GM21576 (cell line): ENCODE results near the gene RPS27A.
"Not testable (repeated sequence)": the region's sequence is repeated elsewhere in the genome, so short reads cannot be mapped to it uniquely, and the experiment has no call there.

Experiments
- ATAC-seq: cut with Tn5 transposase; IDR thresholded peaks from one replicate; pipeline ENCODE4 v1.9.1; 2021; ENCODE audit warnings: mild to moderate bottlenecking, moderate library complexity; ENCODE audit not compliant: unreplicated experiment

RPS27A gene

GRCh38 chr2:55232084-55232862, at the start of gene RPS27A, which contains the start of gene CLHC1:
Gene RPS27A (plus strand): TSS chr2:55232688. CDS start chr2:55232825, 137 bp downstream.
Gene CLHC1 (minus strand): TSS chr2:55232293. CDS start chr2:55222411, 9,882 bp downstream.
- peak; percentile 91 for ATAC-seq

DNA sequence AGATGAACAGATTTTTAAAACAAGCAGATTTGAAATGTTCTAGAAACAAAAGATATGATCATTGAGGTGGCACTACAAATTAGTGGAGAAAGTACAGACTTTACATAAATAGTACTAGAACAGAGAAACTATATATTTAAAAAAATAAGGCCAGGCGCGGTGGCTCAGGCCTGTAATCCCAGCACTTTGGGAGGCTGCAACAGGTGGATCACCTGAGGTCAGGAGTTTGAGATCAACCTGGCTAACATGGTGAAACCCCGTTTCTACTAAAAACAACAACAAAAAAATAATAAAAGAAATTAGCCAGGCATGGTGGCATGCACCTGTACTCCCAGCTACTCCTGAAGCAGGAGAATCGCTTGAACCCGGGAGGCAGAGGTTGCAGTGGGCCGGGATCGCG, 45.7 kb upstream of the RPS27A start:
- ATAC-seq = not testable (repeated sequence)

DNA sequence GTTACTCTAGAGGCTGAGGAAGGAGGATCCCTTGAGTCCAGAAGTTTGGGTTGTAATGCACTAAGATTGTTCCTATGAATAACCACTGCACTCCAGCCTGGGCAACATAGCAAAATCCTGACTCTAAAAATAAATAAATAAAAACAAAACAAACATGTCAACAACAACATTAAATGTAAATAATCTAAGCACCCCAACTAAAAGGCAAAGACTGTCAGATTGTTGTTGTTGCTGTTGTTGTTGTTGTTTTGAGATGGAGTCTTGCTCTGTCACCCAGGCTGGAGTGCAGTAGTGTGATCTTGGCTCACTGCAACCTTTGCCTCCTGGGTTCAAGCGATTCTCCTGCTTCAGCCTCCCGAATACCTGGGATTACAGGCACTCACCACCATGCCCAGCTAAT, 40.6 kb upstream of the RPS27A start:
- ATAC-seq = not testable (repeated sequence)

- no peak for ATAC-seq
These were observed 36.0 kb upstream of the RPS27A start for GRCh38 chr2:55196526-55196925.

DNA sequence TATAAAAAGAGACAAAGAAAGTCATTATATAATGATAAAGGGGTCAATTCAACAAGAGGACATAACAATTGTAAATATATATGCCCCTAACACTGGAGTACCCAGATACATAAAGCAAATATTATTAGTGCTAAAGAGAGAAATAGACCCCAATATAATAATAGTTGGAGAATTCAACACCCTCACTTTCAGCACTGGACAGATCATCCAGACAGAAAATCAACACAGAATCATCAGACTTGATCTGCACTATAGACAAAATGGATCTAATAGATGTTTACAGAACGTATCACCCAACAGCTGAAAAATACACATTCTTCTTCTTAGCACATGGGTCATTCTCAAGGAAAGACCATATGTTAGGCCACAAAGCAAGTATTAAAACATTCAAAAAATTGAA, 32.1 kb upstream of the RPS27A start:
- ATAC-seq = no peak

DNA sequence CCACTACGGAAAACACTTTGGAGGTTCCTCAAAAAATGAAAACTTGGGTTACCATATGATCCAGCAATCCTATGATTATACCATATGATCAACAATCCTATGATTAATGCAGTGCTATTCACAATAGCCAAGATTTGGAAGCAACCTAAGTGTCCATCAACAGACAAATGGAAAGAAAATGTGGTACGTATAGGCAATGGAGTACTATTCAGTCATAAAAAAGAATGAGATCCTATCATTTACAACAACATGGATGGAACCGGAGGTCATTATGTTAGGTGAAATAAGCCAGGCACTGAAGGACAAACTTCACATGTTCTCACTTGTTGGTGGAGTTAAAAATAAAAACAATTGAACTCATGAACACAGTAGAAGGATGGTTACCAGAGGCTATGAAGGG, 28.0 kb upstream of the RPS27A start:
- ATAC-seq = no peak

DNA sequence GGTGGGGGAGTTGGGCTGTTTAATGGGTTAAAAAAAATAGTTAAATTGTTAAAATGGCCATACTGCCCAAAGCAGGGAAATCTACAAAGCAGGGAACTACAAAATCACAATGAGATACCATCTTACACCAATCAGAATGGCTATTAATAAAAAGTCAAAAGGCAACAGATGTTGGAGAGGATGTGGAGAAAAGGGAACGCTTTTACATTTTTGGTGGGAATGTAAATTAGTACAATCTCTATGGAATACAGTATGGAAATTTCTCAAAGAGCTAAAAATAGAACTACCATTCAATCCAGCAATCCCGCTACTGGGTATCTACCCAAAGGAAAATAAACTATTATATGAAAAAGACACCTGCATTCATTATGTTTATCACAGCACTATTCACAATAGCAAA, 27.5 kb upstream of the RPS27A start:
- ATAC-seq = no peak

DNA sequence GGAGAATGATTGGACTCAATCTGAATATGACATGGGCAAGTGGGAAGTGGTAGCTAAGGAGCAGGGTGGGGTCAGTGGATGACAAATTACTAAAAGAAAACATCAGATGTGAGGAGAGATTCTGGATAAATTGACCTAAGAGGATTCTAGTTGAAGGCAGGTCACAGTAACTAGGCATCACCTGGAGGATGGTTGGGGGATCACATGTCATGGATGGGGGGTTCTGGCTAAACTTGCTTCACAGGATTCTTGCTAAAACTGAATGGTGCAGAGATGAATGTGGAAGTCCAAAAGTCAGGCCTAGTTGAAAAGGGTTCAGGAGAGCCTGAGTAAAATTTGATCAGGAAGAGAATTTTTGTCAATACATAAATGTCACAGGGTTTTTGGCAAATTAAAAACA, 18.7 kb upstream of the RPS27A start:
- no peak for ATAC-seq

DNA sequence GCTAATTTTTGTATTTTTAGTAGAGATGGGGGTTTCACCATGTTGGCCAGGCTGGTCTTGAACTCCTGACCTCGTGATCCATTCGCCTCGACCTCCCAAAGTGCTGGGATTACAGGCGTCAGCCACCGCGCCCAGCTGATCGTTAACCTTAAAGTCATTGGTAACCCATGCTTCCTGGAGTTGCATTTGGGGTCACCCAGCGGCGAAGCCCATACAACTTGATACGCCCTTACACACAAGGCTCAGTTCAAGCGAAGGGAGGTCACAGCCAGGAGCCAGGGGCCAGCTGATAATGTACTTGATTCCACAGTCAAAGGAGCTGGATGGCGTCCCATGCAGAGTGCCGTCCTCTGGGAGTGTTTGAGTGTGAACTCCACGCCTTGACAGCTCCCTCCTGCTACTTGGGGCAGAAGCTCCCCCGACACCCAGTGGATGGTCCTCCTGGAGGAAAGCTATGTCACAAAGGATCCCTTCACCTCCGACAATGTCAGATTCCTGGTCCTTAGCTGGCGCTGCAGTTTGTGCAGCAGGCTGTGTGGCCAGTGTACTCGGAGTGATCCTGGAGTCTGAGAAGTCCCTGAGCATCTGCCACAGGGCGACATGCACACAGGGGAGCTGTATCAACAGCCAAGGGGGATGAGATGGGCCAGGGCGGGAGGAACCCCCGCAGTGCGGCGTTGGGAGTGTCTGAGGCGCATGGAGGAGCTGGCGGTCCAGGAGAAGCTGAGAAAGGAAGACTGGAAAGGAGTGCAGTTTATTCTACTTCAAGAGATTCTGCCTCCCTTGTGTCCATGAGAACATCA, 8.3 kb upstream of the RPS27A start:
- no peak for ATAC-seq

DNA sequence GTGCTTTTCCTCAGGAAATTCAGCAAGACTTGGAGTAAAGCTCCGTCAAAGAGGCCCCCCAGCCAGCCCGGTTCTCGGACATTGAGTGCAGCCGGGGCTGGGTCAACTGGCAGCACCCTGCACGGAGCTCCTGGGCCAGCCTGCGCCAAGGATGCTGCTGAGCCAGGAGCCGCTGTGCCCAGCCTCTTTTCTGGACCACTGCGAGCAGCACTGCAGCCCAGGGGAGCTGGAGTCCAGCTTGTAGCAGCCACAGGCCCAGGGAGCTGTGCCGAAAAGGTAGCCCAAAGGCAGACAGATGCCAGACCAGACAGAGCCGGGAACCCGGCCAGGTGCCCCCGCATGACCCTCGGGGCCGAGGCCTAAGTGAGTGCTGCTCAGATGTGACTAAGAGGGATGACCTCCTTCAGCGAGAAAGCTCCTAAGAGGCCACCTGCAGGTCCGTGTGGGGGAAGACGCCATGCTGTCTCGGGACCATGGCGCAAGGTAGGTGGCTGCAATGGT, 7.7 kb upstream of the RPS27A start:
- no peak for ATAC-seq

DNA sequence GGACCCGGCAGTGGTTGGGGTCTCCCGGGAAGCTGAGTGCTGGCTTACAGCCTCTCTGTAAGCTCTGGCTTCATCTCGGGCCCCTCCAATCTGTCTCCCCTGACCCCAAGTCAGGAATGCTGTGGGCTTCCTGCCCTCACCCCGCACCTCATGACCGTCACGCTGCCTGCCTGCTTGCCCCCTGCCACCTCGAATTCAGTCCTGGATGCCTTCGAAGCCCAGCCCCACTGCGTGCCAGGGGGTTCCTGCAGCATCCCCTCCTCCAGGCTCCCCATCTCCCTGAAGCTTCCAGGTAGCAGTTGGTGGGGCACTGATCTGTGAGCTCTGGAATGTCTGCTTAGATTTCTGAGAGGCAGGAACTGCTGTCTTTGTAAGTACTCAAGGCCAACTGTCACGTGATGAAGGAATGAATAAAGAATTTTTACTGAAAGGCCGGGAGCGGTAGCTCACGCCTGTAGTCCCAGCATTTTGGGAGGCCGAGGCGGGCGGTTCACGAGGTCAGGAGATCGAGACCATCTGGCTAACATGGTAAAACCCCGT, 6.9 kb upstream of the RPS27A start:
- ATAC-seq = no peak

DNA sequence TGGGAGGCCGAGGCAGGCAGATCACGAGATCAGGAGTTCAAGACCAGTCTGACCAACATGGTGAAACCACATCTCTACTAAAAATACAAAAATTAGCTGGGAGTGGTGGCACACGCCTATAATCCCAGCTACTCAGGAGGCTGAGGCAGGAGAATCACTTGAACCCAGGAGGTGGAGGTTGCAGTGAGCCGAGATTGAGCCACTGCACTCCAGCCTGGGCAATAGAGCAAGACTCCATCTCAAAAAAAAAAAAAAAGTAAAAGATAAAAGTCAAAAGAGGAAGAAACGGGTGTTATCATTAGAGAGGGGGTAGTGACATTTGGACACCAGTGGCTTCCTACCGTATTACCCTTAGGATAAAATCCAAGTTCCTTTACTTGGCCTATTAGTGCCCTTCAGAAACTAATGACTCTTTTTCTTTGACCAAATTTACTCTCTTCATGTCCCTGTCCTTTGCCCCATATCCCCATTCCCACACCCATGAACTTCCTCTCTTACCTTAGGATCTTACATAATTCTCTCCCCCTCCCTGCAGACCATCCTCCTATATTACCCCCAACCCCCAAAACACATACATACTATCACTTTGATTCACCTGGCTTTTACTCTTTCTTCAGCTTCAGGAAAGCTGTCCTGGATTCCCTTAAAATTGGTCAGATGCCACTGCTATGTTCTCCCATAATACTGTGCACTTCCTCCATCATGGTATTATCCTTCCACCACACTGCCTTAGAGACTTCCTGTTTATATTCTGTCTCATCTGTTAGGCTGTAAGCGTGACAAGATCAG, 4.9 kb upstream of the RPS27A start:
- not testable (repeated sequence) for ATAC-seq

GRCh38 chr2:55228226-55228563, 4.3 kb upstream of the RPS27A start:
- ATAC-seq = no peak

DNA sequence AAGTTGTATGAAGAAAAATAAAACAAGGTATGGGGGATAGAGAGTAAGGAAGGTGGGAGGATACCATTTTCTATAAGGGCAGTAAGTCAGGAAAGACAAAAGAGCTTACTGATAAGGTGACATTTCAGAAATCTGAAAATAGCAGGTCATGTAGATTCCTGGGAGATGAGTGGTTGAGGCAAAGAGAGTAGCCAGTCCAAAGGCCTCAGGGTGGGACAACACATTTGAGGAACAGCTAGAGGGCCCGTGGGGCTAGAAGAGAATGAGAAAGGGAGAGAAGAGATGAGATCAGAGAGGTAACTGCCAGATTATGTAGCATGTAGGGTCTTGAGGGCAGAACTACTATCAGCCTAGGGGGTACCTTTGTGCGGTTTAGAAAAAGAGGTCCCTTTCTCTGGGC, 3.3 kb upstream of the RPS27A start:
- no peak for ATAC-seq

DNA sequence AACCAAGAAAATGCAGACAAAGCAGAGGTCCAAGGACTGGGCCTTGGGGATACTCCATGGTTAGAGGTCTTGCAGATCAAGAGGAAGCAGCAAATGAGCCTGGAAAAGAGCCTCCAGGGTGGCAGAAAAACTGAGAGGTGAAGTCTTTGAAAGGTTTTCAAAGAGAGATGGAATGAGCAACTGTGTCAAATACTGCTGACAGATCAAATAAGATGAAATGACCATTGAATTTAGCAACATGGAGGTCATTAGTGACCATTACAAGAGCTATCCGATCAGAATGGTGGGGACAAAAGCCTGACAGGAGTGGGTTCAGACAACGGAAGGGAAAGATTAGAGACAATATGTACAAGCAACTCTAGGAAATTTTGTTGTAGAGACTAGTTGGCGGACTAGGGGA, 1.9 kb upstream of the RPS27A start:
- ATAC-seq = no peak

DNA sequence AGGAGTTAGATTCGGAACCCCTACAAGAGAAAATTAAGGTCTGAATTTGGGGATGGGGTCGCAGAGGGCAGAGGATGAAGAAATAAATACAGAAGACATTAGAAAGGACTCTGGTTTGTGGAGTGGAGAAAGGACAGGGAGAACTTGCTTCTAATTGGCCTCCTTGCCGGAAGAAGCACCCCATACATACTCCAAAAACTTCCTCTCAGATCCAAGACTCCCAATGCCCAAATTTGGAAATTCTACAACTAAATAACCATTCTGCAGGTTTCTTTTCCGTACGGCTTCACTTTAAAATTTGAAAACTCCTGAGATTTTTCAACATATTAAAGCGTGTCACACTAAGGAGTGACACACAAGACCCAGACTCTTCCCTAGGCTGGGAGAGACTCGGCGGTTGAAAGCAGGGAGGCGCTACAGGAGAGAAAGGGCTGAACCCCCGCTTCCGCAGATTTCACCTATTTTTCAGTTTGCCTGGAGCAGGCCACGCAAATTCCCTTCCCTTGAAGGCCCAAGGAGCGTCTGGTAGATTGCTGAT, 873 bp upstream of the RPS27A start:
- no peak for ATAC-seq

GRCh38 chr2:55232863-55233657, 572 bp downstream of the RPS27A start:
- ATAC-seq = peak; percentile 4

DNA sequence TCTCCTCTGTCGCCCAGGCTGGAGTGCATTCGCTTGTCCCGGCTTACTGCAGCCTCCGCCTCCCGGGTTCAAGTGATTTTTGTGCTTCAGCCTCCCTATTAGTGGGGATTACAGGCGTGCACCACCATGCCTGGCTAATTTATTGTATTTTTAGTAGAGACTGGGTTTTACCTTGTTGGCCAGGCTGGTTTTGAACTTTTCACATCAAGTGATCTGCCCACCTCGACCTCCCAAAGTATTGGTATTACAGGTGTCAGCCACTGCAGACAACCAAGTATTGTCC, 1.1 kb downstream of the RPS27A start:
- ATAC-seq = no peak

DNA sequence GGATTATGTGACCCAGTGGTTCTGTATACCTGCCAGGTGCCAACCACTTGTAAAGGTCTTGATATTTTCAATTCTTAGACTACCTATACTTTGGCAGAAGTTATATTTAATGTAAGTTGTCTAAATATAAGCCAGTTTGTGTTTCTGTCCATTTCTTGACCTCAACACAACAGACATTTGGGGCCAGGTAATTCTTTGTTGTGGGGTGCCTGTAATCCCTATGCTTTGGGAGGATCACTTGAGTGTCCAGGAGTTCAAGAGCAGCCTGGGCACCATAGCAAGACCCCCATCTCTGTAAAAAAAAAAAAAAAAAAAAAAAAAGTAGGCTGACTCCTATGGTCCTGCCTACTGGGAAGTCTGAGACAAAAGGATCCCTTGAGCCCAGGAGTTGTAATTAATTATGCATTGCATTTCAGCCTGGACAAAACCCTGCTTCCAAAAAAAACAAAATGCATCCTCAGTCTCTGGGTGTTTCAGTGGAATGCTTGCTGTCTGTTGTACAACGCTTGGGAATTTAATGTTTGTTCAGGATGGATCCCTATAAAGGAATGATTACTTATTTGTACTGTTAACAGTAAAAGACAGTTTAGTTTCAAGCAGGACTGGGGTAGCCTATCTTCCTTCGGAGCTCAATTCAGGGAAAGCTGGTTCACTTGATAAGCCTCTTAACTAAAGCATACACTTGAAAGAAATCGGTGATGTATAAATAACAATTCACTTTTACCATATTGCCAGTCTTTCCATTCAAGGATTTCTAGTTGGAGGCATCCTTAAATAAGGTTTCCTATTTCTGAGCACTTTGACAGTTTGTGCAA, 3.4 kb downstream of the RPS27A start:
- ATAC-seq = no peak
